ENCODE results near the gene ZNF672. TPM values are rescaled to one million over a fixed set of nuclear protein-coding genes. Genes with fewer than 3 reads are reported as not detected.

Gene ZNF672
- total RNA-seq, 1 donor from 2014 or later, result 45.5 TPM

Small RNA genes lying within 50 kb of the gene (microRNA-seq; reads per million reads assigned to microRNA genes)
- gene MIR3124 (ENCODE audit: borderline number of aligned reads), result 8.8 reads per million

Other genes with a start within 250 kb of the ZNF672 start
- not detected for gene OR2T10, start 240.5 kb upstream of the ZNF672 start, total RNA-seq
- gene OR2T11, start 203.1 kb upstream of the ZNF672 start, total RNA-seq, result not detected
- not detected for gene OR2T35, start 192.9 kb upstream of the ZNF672 start, total RNA-seq
- gene OR2T27, start 182.7 kb upstream of the ZNF672 start, total RNA-seq, result not detected
- gene OR14I1, start 135.5 kb upstream of the ZNF672 start, total RNA-seq, result not detected
- gene LYPD8, start 82.5 kb upstream of the ZNF672 start, total RNA-seq, result not detected
- 20.1 TPM for gene SH3BP5L, start 12.3 kb upstream of the ZNF672 start, total RNA-seq
- 27.1 TPM for gene ZNF692, start 20.9 kb downstream of the ZNF672 start, total RNA-seq
- 3.3 TPM for gene PGBD2, start 68.0 kb downstream of the ZNF672 start, total RNA-seq

Data from left ventricle myocardium superior (tissue), 1 donor.